H1 (cell line): ENCODE measurements around the gene PPIL6. TPM values are rescaled to one million over a fixed set of nuclear protein-coding genes. Genes with fewer than 3 reads are reported as not detected.

Source experiments
- CTCF ChIA-PET: fragments of 300-600 bp; sonication (Branson Sonifier 250); formaldehyde crosslinking; loops from one replicate; lab custom pipeline; 2021; ENCODE audit not compliant: partially characterized antibody; lab: Charles Lee
- POLR2A ChIA-PET: fragments of 300-600 bp; sonication (Branson Sonifier 250); formaldehyde crosslinking; loops from one replicate; lab custom pipeline; 2021; ENCODE audit warnings: inconsistent platforms; ENCODE audit not compliant: partially characterized antibody; lab: Charles Lee
- DNase-seq, 2 experiments: peaks; one replicate each; pipeline versions ENCODE4 v3.0.0 to v3.0.0-alpha.2; 2010 to 2022; ENCODE audit warnings: low spot score in 2 of 2, low read depth in 1 of 2, mixed read lengths in 1 of 2
- FAIRE-seq: peaks from 2 replicates; lab custom pipeline; 2011; peaks lifted over from hg19 to GRCh38; lab: Jason Lieb, UNC
- H2AFZ ChIP-seq: 2 replicates; pipeline ENCODE4 v1.8.1; 2012; ENCODE audit warnings: low read length, inconsistent platforms
- H2AK5ac ChIP-seq: 2 replicates; pipeline ENCODE4 v1.6.1; 2013; ENCODE audit warnings: low read depth, low read length
- H2BK120ac ChIP-seq: replicated peaks from 2 replicates; pipeline ENCODE3; 2013; ENCODE audit warnings: low read depth, low read length, inconsistent platforms
- H2BK12ac ChIP-seq: 2 replicates; pipeline ENCODE4 v1.6.1; 2013; ENCODE audit warnings: low read depth, low read length
- H2BK15ac ChIP-seq: 2 replicates; pipeline ENCODE4 v1.6.1; 2013; ENCODE audit warnings: low read length
- H2BK20ac ChIP-seq: 2 replicates; pipeline ENCODE4 v1.6.1; 2013; ENCODE audit warnings: low read length
- H2BK5ac ChIP-seq: 2 replicates; pipeline ENCODE4 v1.6.1; 2013; ENCODE audit warnings: low read depth, low read length
- H3K14ac ChIP-seq: 2 replicates; pipeline ENCODE4 v1.6.1; 2013; ENCODE audit warnings: inconsistent platforms; ENCODE audit not compliant: insufficient read length
- H3K18ac ChIP-seq: 2 replicates; pipeline ENCODE4 v1.6.1; 2013; ENCODE audit warnings: low read length; ENCODE audit errors: extremely low read depth
- H3K23ac ChIP-seq: 2 replicates; pipeline ENCODE4 v1.6.1; 2013; ENCODE audit warnings: inconsistent platforms; ENCODE audit not compliant: insufficient read length
- H3K23me2 ChIP-seq: 2 replicates; pipeline ENCODE4 v1.6.1; 2013; ENCODE audit warnings: low read depth, low read length
- H3K27ac ChIP-seq: 2 replicates; pipeline ENCODE4 v1.6.1; 2011; ENCODE audit warnings: low read depth, low read length, inconsistent platforms
- H3K27me3 ChIP-seq, 4 experiments: replicated peaks in 1 of 4; 1 replicate in 1 of 4; 2 replicates in 3 of 4; pipeline versions ENCODE4 v1.6.1 to v1.8.1; 2011 to 2013; ENCODE audit warnings: low read length in 3 of 4, mild to moderate bottlenecking in 3 of 4, inconsistent platforms in 2 of 4, mixed read lengths in 2 of 4, moderate library complexity in 1 of 4; ENCODE audit not compliant: control insufficient read depth in 3 of 4, insufficient read depth in 3 of 4; ENCODE audit errors: extremely low read depth in 1 of 4
- H3K36me3 ChIP-seq, 4 experiments: 2 replicates each; pipeline versions ENCODE4 v1.6.1 to v1.8.1; 2011 to 2013; ENCODE audit warnings: mild to moderate bottlenecking in 4 of 4, low read length in 3 of 4, moderate library complexity in 2 of 4, control low read depth in 1 of 4, inconsistent platforms in 1 of 4; ENCODE audit not compliant: insufficient read depth in 4 of 4, control insufficient read depth in 2 of 4
- H3K4ac ChIP-seq: replicated peaks from 2 replicates; pipeline ENCODE3; 2013; ENCODE audit warnings: low read length, low read depth, mixed read lengths, inconsistent platforms; ENCODE audit not compliant: insufficient read length
- H3K4me1 ChIP-seq, 4 experiments: replicated peaks in 1 of 4; 1 replicate in 1 of 4; 2 replicates in 3 of 4; pipeline versions ENCODE4 v1.6.1 to v1.8.1; 2011 to 2013; ENCODE audit warnings: low read length in 3 of 4, inconsistent platforms in 2 of 4, mixed read lengths in 1 of 4; ENCODE audit not compliant: insufficient read depth in 4 of 4, control insufficient read depth in 3 of 4
- H3K4me2 ChIP-seq, 2 experiments: 2 replicates each; pipeline versions ENCODE4 v1.6.1 to v1.8.1; 2011 to 2013; ENCODE audit warnings: low read depth in 2 of 2, low read length in 2 of 2, control low read depth in 1 of 2, inconsistent platforms in 1 of 2, mild to moderate bottlenecking in 1 of 2; ENCODE audit not compliant: insufficient read depth in 1 of 2
- H3K4me3 ChIP-seq, 4 experiments: fragments of 200-600, 300-600 bp in 1 of 4; sonication (generic), shearing (Covaris generic), sonication (Bioruptor Twin) in 1 of 4; 2 replicates each; pipeline versions ENCODE4 v1.5.1 to v1.8.1; 2011 to 2016; ENCODE audit warnings: low read length in 4 of 4, low read depth in 3 of 4, control low read depth in 2 of 4, inconsistent platforms in 2 of 4, mild to moderate bottlenecking in 2 of 4, mixed read lengths in 1 of 4, moderate library complexity in 1 of 4; ENCODE audit not compliant: insufficient read depth in 2 of 4; ENCODE audit errors: extremely low read depth in 1 of 4
- H3K56ac ChIP-seq: replicated peaks from 2 replicates; pipeline ENCODE3; 2013; ENCODE audit warnings: low read depth, mild to moderate bottlenecking, mixed read lengths, low read length, inconsistent platforms; ENCODE audit not compliant: insufficient read length
- H3K79me1 ChIP-seq: 2 replicates; pipeline ENCODE4 v1.6.1; 2013; ENCODE audit warnings: low read depth, low read length, control low read depth
- H3K79me2 ChIP-seq, 2 experiments: 2 replicates each; pipeline versions ENCODE4 v1.6.1 to v1.8.1; 2012 to 2013; ENCODE audit warnings: low read length in 2 of 2, mild to moderate bottlenecking in 2 of 2, inconsistent platforms in 1 of 2; ENCODE audit not compliant: insufficient read depth in 2 of 2, control insufficient read depth in 1 of 2
- H3K9ac ChIP-seq, 4 experiments: replicated peaks in 1 of 4; 1 replicate in 1 of 4; 2 replicates in 3 of 4; pipeline versions ENCODE4 v1.6.1 to v1.8.1; 2011 to 2013; ENCODE audit warnings: low read depth in 3 of 4, low read length in 3 of 4, control low read depth in 2 of 4, mild to moderate bottlenecking in 2 of 4, moderate library complexity in 2 of 4, inconsistent platforms in 1 of 4; ENCODE audit errors: extremely low read depth in 1 of 4
- H3K9me3 ChIP-seq, 2 experiments: 2 replicates each; pipeline versions ENCODE4 v1.6.1 to v1.8.1; 2012 to 2013; ENCODE audit warnings: mild to moderate bottlenecking in 2 of 2, moderate library complexity in 2 of 2, control low read depth in 1 of 2, inconsistent platforms in 1 of 2, low read depth in 1 of 2, low read length in 1 of 2, mixed read lengths in 1 of 2; ENCODE audit not compliant: insufficient read depth in 2 of 2
- H4K20me1 ChIP-seq, 2 experiments: replicated peaks in 1 of 2; 2 replicates each; pipeline versions ENCODE3 to v1.8.1; 2011 to 2013; ENCODE audit warnings: inconsistent platforms in 2 of 2, low read length in 2 of 2, mild to moderate bottlenecking in 1 of 2; ENCODE audit not compliant: insufficient read depth in 2 of 2, control insufficient read depth in 1 of 2
- H4K5ac ChIP-seq: 2 replicates; pipeline ENCODE4 v1.6.1; 2013; ENCODE audit warnings: low read length, low read depth, mixed read lengths, inconsistent platforms; ENCODE audit not compliant: insufficient read length
- H4K8ac ChIP-seq: 2 replicates; pipeline ENCODE4 v1.8.0; 2013; ENCODE audit warnings: mild to moderate bottlenecking, moderate library complexity, low read length, inconsistent platforms; ENCODE audit not compliant: insufficient read depth; ENCODE audit errors: extremely low read depth
- H4K91ac ChIP-seq: replicated peaks from 2 replicates; pipeline ENCODE3; 2013; ENCODE audit warnings: low read length, mixed read lengths, inconsistent platforms; ENCODE audit not compliant: insufficient read length
- ASH2L ChIP-seq: fragments of 200-600, 300-600 bp; sonication (generic); IDR thresholded peaks from one replicate; pipeline ENCODE4 v1.7.1; 2017; ENCODE audit warnings: low read length
- CEBPB ChIP-seq: IDR thresholded peaks from 2 replicates; pipeline ENCODE4 v1.6.1; 2012; ENCODE audit warnings: low read depth, low read length
- CHD1 ChIP-seq: IDR thresholded peaks from 2 replicates; pipeline ENCODE4 v1.6.1; 2012; ENCODE audit warnings: low read depth, low read length, improper control_type of control experiment
- CHD2 ChIP-seq: IDR thresholded peaks from 2 replicates; pipeline ENCODE4 v1.6.1; 2012; ENCODE audit warnings: low read length, improper control_type of control experiment
- HDAC6 ChIP-seq: IDR thresholded peaks from one replicate; pipeline ENCODE4 v1.7.1; 2012; ENCODE audit warnings: low read depth, mild to moderate bottlenecking, inconsistent platforms, low read length, moderate library complexity
- KDM4A ChIP-seq: IDR thresholded peaks from one replicate; pipeline ENCODE4 v1.7.1; 2012; ENCODE audit warnings: low read depth, mild to moderate bottlenecking, moderate library complexity, low read length, inconsistent platforms; ENCODE audit not compliant: severe bottlenecking
- MAFK ChIP-seq: IDR thresholded peaks from 2 replicates; pipeline ENCODE4 v1.6.1; 2012; ENCODE audit warnings: low read depth, mild to moderate bottlenecking, improper control_type of control experiment, low read length
- RNF2 ChIP-seq: fragments of 200-900, 300-1000 bp; sonication (generic); IDR thresholded peaks from 2 replicates; pipeline ENCODE4 v1.7.1; 2016; ENCODE audit warnings: borderline replicate concordance, low read depth, mild to moderate bottlenecking, antibody characterized with exemption, low read length; ENCODE audit not compliant: poor library complexity, severe bottlenecking; ENCODE audit errors: missing control alignments
- TCF12 ChIP-seq: IDR thresholded peaks from 2 replicates; pipeline ENCODE4 v1.6.1; 2011; ENCODE audit warnings: low read depth, mild to moderate bottlenecking, low read length
- TEAD4 ChIP-seq: IDR thresholded peaks from 2 replicates; pipeline ENCODE4 v1.6.1; 2012; ENCODE audit warnings: low read depth, low read length, inconsistent platforms, mixed read lengths
- WGBS, 2 experiments: shearing (Covaris generic) in 1 of 2; methylation state at CpG; one replicate each; pipeline versions ENCODE4 v1.1.6 to v1.1.7; 2013 to 2015; ENCODE audit warnings: low lambda C conversion rate in 2 of 2, mixed read lengths in 2 of 2, inconsistent platforms in 1 of 2, low coverage in 1 of 2, missing lambda C conversion rate in 1 of 2; ENCODE audit not compliant: insufficient replicate concordance in 2 of 2, insufficient coverage in 1 of 2, insufficient read length in 1 of 2; ENCODE audit errors: extremely low coverage in 1 of 2, missing lambda C conversion rate in 1 of 2; 5-methylcytosine and 5-hydroxymethylcytosine counted together
- polyA plus RNA-seq, 7 experiments: library from polyadenylated mRNA; depleted of rRNA in 3 of 7; stranded (reverse) in 5 of 7; unstranded in 2 of 7; fragments of >200 nt in 5 of 7; fragments of 200-250 nt in 2 of 7; gene quantifications; 1 replicate in 5 of 7; 2 replicates in 1 of 7; 4 replicates in 1 of 7; pipeline versions ENCODE4 v1.2.1 to v1.2.3, GENCODE V29; 2011 to 2013; ENCODE audit warnings: missing spikeins in 2 of 7, mixed read lengths in 2 of 7
- total RNA-seq: library from RNA; stranded (reverse); fragmentation: NEBNext Ultra II Directional; extraction: Animal tissue kit (Norgen Biotek cat#: 25700); gene quantifications from 2 replicates; pipeline ENCODE4 v1.2.1, GENCODE V29; 2021
- TF ChIP-seq, protein P1 (sequence below): IDR thresholded peaks from 2 replicates; pipeline ENCODE4 v1.6.1; 2012; ENCODE audit warnings: low read length, inconsistent platforms

PPIL6 gene
- total and polyA plus RNA-seq, 2 of the 8 experiments (the other 6 are each of a cell fraction or from before 2014, with no cell fraction given), result 0.42 to 1.3 TPM

DNA sequence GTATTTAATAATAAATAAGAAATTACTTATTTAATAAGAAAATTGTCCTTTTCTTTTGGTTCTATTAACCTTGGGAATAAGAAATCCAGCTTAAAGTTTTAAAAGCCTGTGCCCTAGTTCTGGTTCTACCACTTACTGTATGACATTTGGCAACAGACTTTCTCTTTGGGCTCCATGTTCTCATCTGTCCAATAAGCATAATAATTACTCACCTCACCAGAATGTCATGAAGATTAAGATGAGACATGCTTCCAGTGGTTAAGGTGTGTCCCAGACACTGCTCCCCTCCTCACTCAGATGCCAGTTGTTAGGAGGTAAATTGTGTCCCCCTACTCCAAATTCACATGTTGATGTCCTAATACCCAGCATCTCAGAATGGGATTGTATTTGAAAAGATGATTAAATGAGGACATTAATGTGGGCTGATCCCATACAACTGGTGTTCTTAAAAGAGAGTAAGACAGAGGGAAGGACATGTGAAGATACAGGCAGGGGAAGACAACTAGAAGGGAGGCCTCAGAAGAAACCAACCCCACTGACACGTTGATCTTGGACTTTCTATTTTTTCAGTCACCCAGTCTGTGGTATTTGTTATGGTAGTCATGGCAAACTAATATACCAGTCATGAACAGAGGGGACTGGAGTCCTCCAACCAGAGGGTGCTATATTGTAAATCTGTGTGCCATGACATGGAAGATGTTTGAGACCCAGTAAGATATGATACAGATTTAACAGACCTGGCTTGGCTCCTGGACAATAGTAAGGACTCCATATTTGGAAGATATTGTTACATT, 21.5 kb upstream of the PPIL6 start:
- Histone ChIP-seq H3K14ac (no peak overlapping the region), H4K5ac (no peak overlapping the region), H3K23me2 (no peaks in the 10 kb centered on the region), H3K27me3 (no peaks in the 10 kb centered on the region), H3K4me3 (no peak overlapping the region), H2BK20ac (no peak overlapping the region), H3K79me1 (no peaks in the 10 kb centered on the region; the same call in 1 of the 2 replicates), H3K27ac (no peak overlapping the region), H3K56ac (no peak overlapping the region), H4K91ac (no peak overlapping the region), H2AK5ac (no peak overlapping the region), H2BK5ac (no peak overlapping the region), H4K20me1 (peaks cover 0 to 3% of the 10 kb centered on the region in 2 experiments), H3K36me3 (peaks cover 12 to 62% (median 32%) of the 10 kb centered on the region in 4 experiments), H2AFZ (no peak overlapping the region), H3K4ac (no peak overlapping the region), H2BK120ac (no peak overlapping the region), H4K8ac (no peak overlapping the region), H3K4me1 (peaks cover 0 to 6% (median 4%) of the 10 kb centered on the region in 4 experiments; a peak in 4 of 7 replicates), H3K4me2 (no peak overlapping the region), H3K18ac (no peak overlapping the region), H2BK12ac (no peak overlapping the region), H3K79me2 (peaks cover 0 to 15% of the 10 kb centered on the region in 2 experiments; a peak in 2 of 4 replicates), H3K9ac (no peak overlapping the region), H3K9me3 (peaks cover 0 to 5% of the 10 kb centered on the region in 2 experiments; a peak in 1 of 4 replicates), H3K23ac (no peak overlapping the region), H2BK15ac (no peak overlapping the region)
- WGBS, 2 experiments, result 76% methylated on average over 1 of the region's 1 CpG; no CpG with 5 or more reads in 1 of the 2 experiments
- ChIA-PET CTCF (no interaction called here), POLR2A (no interaction called here)
- FAIRE-seq, result no peak
- no peak for DNase-seq
- TF ChIP-seq CEBPB, result no peak
- no peak for TF ChIP-seq TEAD4
- TF ChIP-seq CHD2, result no peak
- TF ChIP-seq ASH2L, result no peak
- no peak for TF ChIP-seq RNF2
- TF ChIP-seq, protein P1, sequence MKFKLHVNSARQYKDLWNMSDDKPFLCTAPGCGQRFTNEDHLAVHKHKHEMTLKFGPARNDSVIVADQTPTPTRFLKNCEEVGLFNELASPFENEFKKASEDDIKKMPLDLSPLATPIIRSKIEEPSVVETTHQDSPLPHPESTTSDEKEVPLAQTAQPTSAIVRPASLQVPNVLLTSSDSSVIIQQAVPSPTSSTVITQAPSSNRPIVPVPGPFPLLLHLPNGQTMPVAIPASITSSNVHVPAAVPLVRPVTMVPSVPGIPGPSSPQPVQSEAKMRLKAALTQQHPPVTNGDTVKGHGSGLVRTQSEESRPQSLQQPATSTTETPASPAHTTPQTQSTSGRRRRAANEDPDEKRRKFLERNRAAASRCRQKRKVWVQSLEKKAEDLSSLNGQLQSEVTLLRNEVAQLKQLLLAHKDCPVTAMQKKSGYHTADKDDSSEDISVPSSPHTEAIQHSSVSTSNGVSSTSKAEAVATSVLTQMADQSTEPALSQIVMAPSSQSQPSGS, result no peak
- TF ChIP-seq HDAC6, result no peak
- no peak for TF ChIP-seq MAFK
- no peak for TF ChIP-seq TCF12
- TF ChIP-seq KDM4A, result no peak
- no peak for TF ChIP-seq CHD1
